ENCODE data around the gene IGFALS. TPM values are rescaled to one million over a fixed set of nuclear protein-coding genes. Genes with fewer than 3 reads are reported as not detected.

Gene IGFALS
- total and polyA plus RNA-seq, 7 donors = 0.46 to 2.2 (median 1.2) TPM

- peaks cover 15 to 33% (median 15%) of the 10 kb centered on the region in 4 donors for H3K36me3 ChIP-seq
- peaks cover 0 to 49% (median 45%) of the 10 kb centered on the region in 4 donors for H3K4me1 ChIP-seq
- H3K27ac ChIP-seq = peak overlapping the region; percentile 88 to 94 (median 92)
- H3K9me3 ChIP-seq = no peaks in the 10 kb centered on the region
- TF ChIP-seq EP300 (IDR thresholded peaks at IDR 0.05) (no peak), CTCF (IDR thresholded peaks at IDR 0.05) (peak in 1 of 4 experiments; percentile 10)
- no peaks in the 10 kb centered on the region for H3K27me3 ChIP-seq
- intact Hi-C loops (cut with DNase I) = loop anchor here (1.0 to 2.0 kb wide), 2 partner anchors 53 to 103 kb away; partner anchors contain the start of genes EME2 and MRPS34
- DNase-seq = no peak
- 1% methylated on average over 96 of the region's 96 CpGs for WGBS, 2 donors
- peak overlapping the region; percentile 34 to 99 (median 84) for H3K4me3 ChIP-seq
Observed at GRCh38 chr16:1825864-1826690, 32.6 kb upstream of the IGFALS start.

GRCh38 chr16:1825381-1825863 lies 31.9 kb upstream of the IGFALS start:
- intact Hi-C loops (cut with DNase I) = no loop called here
- H3K4me3 ChIP-seq = peak overlapping the region; percentile 34 to 99 (median 84)
- H3K9me3 ChIP-seq = no peaks in the 10 kb centered on the region
- 35 to 62% methylated on average over 15 of the region's 15 CpGs for WGBS, 2 donors
- peaks cover 16 to 37% (median 20%) of the 10 kb centered on the region in 4 donors for H3K36me3 ChIP-seq
- TF ChIP-seq CTCF (IDR thresholded peaks at IDR 0.05) = no peak
- no peak for TF ChIP-seq EP300 (IDR thresholded peaks at IDR 0.05)
- TF ChIP-seq POLR2A (IDR thresholded peaks at IDR 0.05) = no peak
- no peak for TF ChIP-seq POLR2AphosphoS5 (IDR thresholded peaks at IDR 0.05)
- no peaks in the 10 kb centered on the region for H3K27me3 ChIP-seq
- peaks cover 0 to 49% (median 45%) of the 10 kb centered on the region in 4 donors for H3K4me1 ChIP-seq
- no peak for DNase-seq
- H3K27ac ChIP-seq = peak overlapping the region; percentile 88 to 94 (median 92)

- H3K4me1 ChIP-seq = peaks cover 0 to 42% (median 39%) of the 10 kb centered on the region in 4 donors
- H3K27me3 ChIP-seq = no peaks in the 10 kb centered on the region
- WGBS, 2 donors = 62 to 75% methylated on average over 9 of the region's 9 CpGs
- TF ChIP-seq EP300 (IDR thresholded peaks at IDR 0.05) (no peak), CTCF (IDR thresholded peaks at IDR 0.05) (no peak)
- intact Hi-C loops (cut with DNase I) = no loop called here
- no peaks in the 10 kb centered on the region for H3K9me3 ChIP-seq
- no peak overlapping the region for H3K4me3 ChIP-seq
- peaks cover 22 to 42% (median 31%) of the 10 kb centered on the region in 4 donors for H3K36me3 ChIP-seq
- no peak overlapping the region for H3K27ac ChIP-seq
- no peak for DNase-seq
Observed at GRCh38 chr16:1823821-1824220, 30.3 kb upstream of the IGFALS start.

GRCh38 chr16:1822801-1823200 lies 29.3 kb upstream of the IGFALS start:
- TF ChIP-seq CTCF (IDR thresholded peaks at IDR 0.05) (no peak), EP300 (IDR thresholded peaks at IDR 0.05) (no peak), POLR2AphosphoS5 (IDR thresholded peaks at IDR 0.05) (no peak), POLR2A (IDR thresholded peaks at IDR 0.05) (no peak)
- Histone ChIP-seq H3K4me1 (peaks cover 0 to 32% (median 29%) of the 10 kb centered on the region in 4 donors), H3K36me3 (peaks cover 22 to 53% (median 39%) of the 10 kb centered on the region in 4 donors), H3K4me3 (no peak overlapping the region), H3K27me3 (no peaks in the 10 kb centered on the region), H3K27ac (no peak overlapping the region), H3K9me3 (no peaks in the 10 kb centered on the region)
- DNase-seq = no peak
- intact Hi-C loops (cut with DNase I) = no loop called here
- 95 to 96% methylated on average over 16 of the region's 16 CpGs for WGBS, 2 donors

Data from sigmoid colon (tissue), 7 donors.